ENCODE measurements around the gene MPPE1.

Gene MPPE1

GRCh38 chr18:11868230-11868629 is 39.9 kb downstream of the MPPE1 start:
- no peak for TF ChIP-seq CTCF (IDR thresholded peaks at IDR 0.05; ENCODE audit: extremely low read depth, missing control alignments)

GRCh38 chr18:11866764-11867163 is 41.4 kb downstream of the MPPE1 start:
- TF ChIP-seq CTCF (IDR thresholded peaks at IDR 0.05; ENCODE audit: extremely low read depth, missing control alignments): no peak

More at GRCh38 chr18:11868230-11868629, 39.9 kb downstream of the MPPE1 start:
- DNase-seq (ENCODE audit: low spot score): no peak

GRCh38 chr18:11866329-11866728 is 41.8 kb downstream of the MPPE1 start:
- no peak for DNase-seq (ENCODE audit: low spot score)
- TF ChIP-seq CTCF (IDR thresholded peaks at IDR 0.05; ENCODE audit: extremely low read depth, missing control alignments): no peak

More at GRCh38 chr18:11866764-11867163, 41.4 kb downstream of the MPPE1 start:
- no peak for DNase-seq (ENCODE audit: low spot score)

DNA sequence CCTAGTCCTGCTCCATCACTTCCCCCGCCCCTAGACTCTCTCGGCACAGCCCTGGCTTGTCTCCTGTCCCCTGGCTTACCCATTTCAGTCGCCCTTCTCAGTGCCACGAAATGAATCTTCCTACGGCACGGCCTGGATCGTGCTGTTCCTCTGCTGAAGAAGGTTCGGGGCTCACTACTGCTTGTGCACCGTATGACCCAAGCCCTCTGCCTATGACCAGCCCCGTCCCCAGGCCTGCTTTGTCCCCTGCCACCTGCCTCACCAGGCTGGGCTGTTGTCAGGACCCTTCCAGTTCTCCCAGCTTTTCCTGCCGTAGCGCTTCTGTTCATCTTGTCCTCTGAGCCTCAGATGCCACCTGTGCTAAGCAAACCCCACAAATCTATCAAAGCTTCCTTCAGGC is 43.0 kb downstream of the MPPE1 start:
- DNase-seq (ENCODE audit: low spot score): no peak
- TF ChIP-seq CTCF (IDR thresholded peaks at IDR 0.05; ENCODE audit: extremely low read depth, missing control alignments): no peak

DNA sequence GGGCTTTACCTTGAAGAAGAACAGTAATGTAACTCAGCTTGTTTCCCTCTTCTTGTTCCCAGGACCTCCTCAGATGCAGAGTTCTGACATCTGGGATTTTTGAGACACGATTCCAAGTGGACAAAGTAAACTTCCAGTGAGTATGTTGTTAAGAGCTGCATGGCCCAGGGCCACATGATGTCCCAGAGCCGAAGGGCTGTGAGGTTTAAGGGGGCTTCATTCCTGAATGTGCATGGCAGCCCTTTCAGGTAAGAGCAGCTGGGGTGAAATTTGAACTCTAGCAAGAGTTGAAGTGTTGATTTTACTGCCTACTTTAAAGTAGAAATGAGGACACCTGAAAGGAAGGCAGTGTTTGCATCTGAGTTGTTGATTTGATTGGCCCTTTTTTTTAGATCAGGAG is 43.6 kb downstream of the MPPE1 start:
- no peak for TF ChIP-seq CTCF (IDR thresholded peaks at IDR 0.05; ENCODE audit: extremely low read depth, missing control alignments)
- DNase-seq (ENCODE audit: low spot score): no peak

- DNase-seq (ENCODE audit: low spot score): no peak
- TF ChIP-seq CTCF (IDR thresholded peaks at IDR 0.05; ENCODE audit: extremely low read depth, missing control alignments): no peak
These were observed 45.5 kb downstream of the MPPE1 start for GRCh38 chr18:11862468-11863137.

DNA sequence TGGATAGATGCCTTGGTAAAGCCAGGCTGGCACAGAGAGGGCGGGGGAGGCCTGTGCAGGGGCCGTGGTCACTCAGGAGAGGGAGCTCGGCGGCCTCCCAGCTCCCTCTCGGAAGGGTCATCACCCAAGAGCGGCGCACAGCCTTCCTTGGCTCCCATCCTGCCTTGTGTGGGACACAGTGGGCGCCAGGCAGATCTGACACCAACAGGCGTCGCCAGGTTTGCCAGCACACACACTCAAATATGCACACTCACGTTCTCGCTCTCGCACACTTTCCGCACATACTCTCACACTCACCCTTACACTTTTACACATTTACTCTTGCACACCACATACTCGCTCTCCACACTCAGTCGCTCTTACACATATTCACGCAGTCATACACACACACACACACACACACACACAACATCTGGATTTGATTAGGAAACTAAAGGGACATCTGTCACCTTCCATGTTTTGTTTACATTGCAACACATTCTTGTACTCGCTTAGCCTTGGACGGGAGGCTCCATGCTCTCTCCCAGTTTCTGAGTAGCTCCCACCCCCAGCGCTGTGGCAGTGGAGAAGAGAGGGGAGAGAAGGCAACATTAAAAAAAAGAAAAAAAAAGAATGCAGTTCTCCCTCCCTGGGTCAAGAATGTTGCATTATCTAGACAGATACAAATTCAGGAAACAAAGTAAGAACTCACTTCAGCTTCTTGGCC is 46.4 kb downstream of the MPPE1 start:
- TF ChIP-seq CTCF (IDR thresholded peaks at IDR 0.05; ENCODE audit: extremely low read depth, missing control alignments): no peak
- no peak for DNase-seq (ENCODE audit: low spot score)

Measured in GM20000 (cell line).